Calu3 (cell line): ENCODE measurements around the gene SLC1A2. TPM values are rescaled to one million over a fixed set of nuclear protein-coding genes. Genes with fewer than 3 reads are reported as not detected.

Experiments used
- BruUV-seq: library from RNA; stranded (reverse); fragments of 400-500 nt; replicated peaks from 2 replicates; lab custom pipeline; 2021; lab: Mats Ljungman, UMichigan
- CTCF ChIA-PET: fragments of 300-600 bp; sonication (Branson Sonifier 250); formaldehyde crosslinking; loops from one replicate; lab custom pipeline; 2022; ENCODE audit warnings: antibody characterized with exemption; lab: Charles Lee
- DNase-seq: peaks from one replicate; pipeline ENCODE4 v3.0.0; 2022
- H3K27ac Mint-ChIP-seq: one replicate; pipeline ENCODE4 v1.8.0; 2022; ENCODE audit warnings: mixed read lengths; ENCODE audit not compliant: unreplicated experiment
- H3K27me3 Mint-ChIP-seq: one replicate; pipeline ENCODE4 v1.8.0; 2022; ENCODE audit warnings: mixed read lengths; ENCODE audit not compliant: unreplicated experiment
- H3K36me3 Mint-ChIP-seq: one replicate; pipeline ENCODE4 v1.8.0; 2022; ENCODE audit warnings: mild to moderate bottlenecking, moderate library complexity, mixed read lengths; ENCODE audit not compliant: insufficient read depth, unreplicated experiment
- H3K4me1 Mint-ChIP-seq: one replicate; pipeline ENCODE4 v1.8.0; 2022; ENCODE audit warnings: mild to moderate bottlenecking, low read depth, mixed read lengths; ENCODE audit not compliant: unreplicated experiment
- H3K4me3 Mint-ChIP-seq: one replicate; pipeline ENCODE4 v1.8.0; 2022; ENCODE audit warnings: mild to moderate bottlenecking, low read depth, moderate library complexity, mixed read lengths; ENCODE audit not compliant: unreplicated experiment
- H3K9me3 Mint-ChIP-seq: one replicate; pipeline ENCODE4 v1.8.0; 2022; ENCODE audit warnings: low read depth, mixed read lengths; ENCODE audit not compliant: unreplicated experiment
- intact Hi-C: fragments of 100-400 bp; cut with micrococcal nuclease; formaldehyde crosslinking; loops from one replicate; pipeline ENCODE4 v1.10.0; 2022; ENCODE audit not compliant: unreplicated experiment
- total RNA-seq: library from RNA; stranded (reverse); gene quantifications from 2 replicates; pipeline ENCODE4 v1.2.3, GENCODE V29; 2022
- TF ChIP-seq, protein P1 (sequence below): fragments of 200-600 bp; IDR thresholded peaks from one replicate; pipeline ENCODE4 v1.8.0; 2022; ENCODE audit warnings: antibody characterized with exemption; ENCODE audit not compliant: unreplicated experiment

The SLC1A2 gene
- total RNA-seq, 1 experiment from 2014 or later: 0.40 TPM

DNA sequence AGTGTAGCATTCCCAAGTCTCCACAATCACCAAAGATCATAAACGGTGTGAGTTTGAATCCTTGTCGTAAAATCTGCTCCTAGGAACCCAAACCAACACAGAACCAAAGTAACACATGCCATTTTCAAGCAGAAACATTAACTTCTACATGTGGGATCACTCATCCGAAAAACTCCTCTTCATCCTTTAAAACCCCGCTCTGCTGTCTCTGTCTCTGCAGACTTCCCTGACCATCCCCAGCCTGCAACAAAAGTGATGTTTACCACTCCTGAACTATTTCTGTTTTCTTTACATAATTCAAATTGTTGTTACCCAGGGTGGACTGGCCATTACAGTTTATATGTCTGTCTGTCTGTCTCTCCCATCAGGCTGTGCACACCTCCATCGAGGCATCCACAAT is 54.0 kb downstream of the SLC1A2 start:
- H3K36me3 Mint-ChIP-seq: no peaks in the 10 kb centered on the region
- peaks cover 16% of the 10 kb centered on the region for H3K4me1 Mint-ChIP-seq
- no peaks in the 10 kb centered on the region for H3K27me3 Mint-ChIP-seq
- no peak overlapping the region for H3K27ac Mint-ChIP-seq
- no TSS peak for BruUV-seq
- no peak overlapping the region for H3K4me3 Mint-ChIP-seq
- DNase-seq: no peak
- CTCF ChIA-PET: no interaction called here
- peaks cover 3% of the 10 kb centered on the region for H3K9me3 Mint-ChIP-seq
- intact Hi-C loops: no loop called here
- TF ChIP-seq, protein P1, sequence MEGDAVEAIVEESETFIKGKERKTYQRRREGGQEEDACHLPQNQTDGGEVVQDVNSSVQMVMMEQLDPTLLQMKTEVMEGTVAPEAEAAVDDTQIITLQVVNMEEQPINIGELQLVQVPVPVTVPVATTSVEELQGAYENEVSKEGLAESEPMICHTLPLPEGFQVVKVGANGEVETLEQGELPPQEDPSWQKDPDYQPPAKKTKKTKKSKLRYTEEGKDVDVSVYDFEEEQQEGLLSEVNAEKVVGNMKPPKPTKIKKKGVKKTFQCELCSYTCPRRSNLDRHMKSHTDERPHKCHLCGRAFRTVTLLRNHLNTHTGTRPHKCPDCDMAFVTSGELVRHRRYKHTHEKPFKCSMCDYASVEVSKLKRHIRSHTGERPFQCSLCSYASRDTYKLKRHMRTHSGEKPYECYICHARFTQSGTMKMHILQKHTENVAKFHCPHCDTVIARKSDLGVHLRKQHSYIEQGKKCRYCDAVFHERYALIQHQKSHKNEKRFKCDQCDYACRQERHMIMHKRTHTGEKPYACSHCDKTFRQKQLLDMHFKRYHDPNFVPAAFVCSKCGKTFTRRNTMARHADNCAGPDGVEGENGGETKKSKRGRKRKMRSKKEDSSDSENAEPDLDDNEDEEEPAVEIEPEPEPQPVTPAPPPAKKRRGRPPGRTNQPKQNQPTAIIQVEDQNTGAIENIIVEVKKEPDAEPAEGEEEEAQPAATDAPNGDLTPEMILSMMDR: no peak

DNA sequence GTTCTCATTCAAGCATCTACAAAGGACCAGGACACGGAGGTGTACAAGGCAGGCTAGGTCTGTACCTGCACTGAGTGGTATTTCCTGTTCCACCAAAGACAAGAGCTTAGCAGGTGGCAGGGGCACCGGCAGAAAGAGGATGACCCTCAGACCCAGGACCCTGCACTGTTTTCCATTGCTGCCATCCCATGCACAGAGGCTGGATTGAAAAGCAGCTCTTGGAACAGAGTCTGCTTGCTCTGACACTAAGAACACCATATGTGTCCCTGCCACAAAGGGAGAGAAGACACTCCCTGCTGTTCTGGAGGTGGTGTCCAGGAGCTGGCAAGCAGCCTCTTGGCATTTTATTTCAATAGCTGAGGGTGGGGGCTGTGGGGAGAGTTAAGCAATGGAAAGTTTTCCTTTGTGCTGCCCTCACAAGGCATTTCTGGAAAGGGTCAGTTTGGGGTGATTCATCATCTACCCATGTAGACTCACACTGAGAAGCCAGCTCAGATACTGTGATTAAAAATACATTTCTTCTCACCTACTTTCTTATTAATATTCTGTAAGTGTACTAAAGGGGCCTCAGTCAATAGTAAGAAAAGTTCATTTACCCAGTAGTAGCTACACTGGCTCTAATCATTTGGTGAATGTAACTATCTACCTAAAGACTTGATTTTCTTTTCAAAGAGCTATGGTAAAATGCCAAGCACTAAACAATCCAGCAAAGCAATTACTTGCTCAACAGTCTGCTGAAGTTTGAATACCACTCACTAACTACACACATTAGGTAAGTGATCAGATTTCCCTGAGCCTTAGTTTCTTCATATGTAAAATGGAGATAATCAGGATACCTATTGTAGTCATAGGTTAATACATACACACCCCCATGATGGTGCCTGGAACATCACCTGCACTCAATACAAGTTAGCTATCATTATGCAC is 55.2 kb downstream of the SLC1A2 start:
- CTCF ChIA-PET: interaction anchor here (0.6 to 1.9 kb wide), 8 partner anchors 9 to 1809 kb away, joined by 3 to 6 read pairs (median 3); no protein-coding TSS in a partner anchor
- no peak overlapping the region for H3K4me3 Mint-ChIP-seq
- TF ChIP-seq, protein P1: no peak
- H3K27ac Mint-ChIP-seq: no peak overlapping the region
- H3K27me3 Mint-ChIP-seq: no peaks in the 10 kb centered on the region
- H3K4me1 Mint-ChIP-seq: peaks cover 16% of the 10 kb centered on the region
- no peaks in the 10 kb centered on the region for H3K36me3 Mint-ChIP-seq
- DNase-seq: peak; percentile 59
- intact Hi-C loops: no loop called here
- no TSS peak for BruUV-seq
- H3K9me3 Mint-ChIP-seq: peaks cover 3% of the 10 kb centered on the region

DNA sequence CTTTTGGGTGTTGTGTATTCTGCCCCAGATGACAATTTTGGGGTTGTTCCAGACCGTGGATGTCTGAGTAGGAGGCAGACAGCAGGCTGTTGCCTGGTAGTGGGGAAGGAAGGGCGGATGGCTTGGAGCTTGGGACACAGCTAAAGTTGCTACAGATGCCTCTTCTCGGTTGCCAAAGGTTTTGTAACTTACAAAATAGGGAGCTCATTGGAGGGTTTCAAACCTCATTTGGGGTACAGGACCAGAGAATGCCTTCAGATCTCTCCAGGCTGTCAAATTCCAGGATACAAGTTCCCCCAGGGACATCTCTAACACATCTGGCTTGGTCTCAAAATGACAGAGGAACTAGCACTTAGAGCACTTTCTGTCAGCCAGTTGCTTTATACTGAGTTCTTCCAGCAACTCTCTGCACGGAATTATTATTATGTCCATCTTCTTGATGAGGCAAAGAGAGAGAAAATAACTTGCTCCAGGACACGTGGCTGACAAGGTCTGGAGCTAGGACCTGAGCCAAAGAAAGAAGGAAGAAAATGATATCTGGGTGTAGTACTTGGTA is 56.0 kb downstream of the SLC1A2 start:
- no TSS peak for BruUV-seq
- H3K4me1 Mint-ChIP-seq: peaks cover 16% of the 10 kb centered on the region
- intact Hi-C loops: no loop called here
- no peaks in the 10 kb centered on the region for H3K36me3 Mint-ChIP-seq
- H3K27me3 Mint-ChIP-seq: no peaks in the 10 kb centered on the region
- DNase-seq: no peak
- H3K9me3 Mint-ChIP-seq: peaks cover 3% of the 10 kb centered on the region
- no peak overlapping the region for H3K27ac Mint-ChIP-seq
- H3K4me3 Mint-ChIP-seq: no peak overlapping the region
- CTCF ChIA-PET: interaction anchor here (0.6 to 1.9 kb wide), 4 partner anchors 24 to 1810 kb away, joined by 3 to 4 read pairs (median 4); no protein-coding TSS in a partner anchor
- TF ChIP-seq, protein P1: no peak

DNA sequence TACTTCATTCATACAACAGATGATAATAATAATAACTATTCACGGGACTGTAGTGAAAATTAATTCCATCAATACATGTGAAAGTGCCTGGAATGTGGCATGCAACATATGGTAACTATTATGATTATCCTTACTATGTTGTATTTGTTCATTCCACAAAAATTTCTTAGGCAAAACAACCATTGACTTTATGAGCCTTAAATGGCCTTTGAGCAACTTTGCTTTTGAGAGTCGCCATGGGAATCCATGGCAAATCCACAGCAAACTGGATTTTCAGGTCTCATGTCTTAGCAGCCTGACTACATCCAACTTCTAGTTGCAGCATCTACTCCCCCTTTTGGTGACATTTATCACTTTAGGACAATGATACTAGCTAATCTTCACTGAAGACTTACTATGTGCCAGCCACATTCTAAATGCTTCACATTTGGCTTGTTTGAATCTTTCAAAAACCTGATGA is 56.8 kb downstream of the SLC1A2 start:
- H3K4me3 Mint-ChIP-seq: no peak overlapping the region
- CTCF ChIA-PET: interaction anchor here (0.6 to 1.9 kb wide), 2 partner anchors 69 to 350 kb away, joined by 3 to 4 read pairs; no protein-coding TSS in a partner anchor

More for the DNA sequence above, 56.8 kb downstream of the SLC1A2 start:
- H3K27me3 Mint-ChIP-seq: no peaks in the 10 kb centered on the region
- H3K27ac Mint-ChIP-seq: no peak overlapping the region
- DNase-seq: no peak
- BruUV-seq: no TSS peak
- H3K36me3 Mint-ChIP-seq: no peaks in the 10 kb centered on the region
- H3K9me3 Mint-ChIP-seq: peaks cover 3% of the 10 kb centered on the region
- TF ChIP-seq, protein P1: no peak
- peaks cover 16% of the 10 kb centered on the region for H3K4me1 Mint-ChIP-seq
- intact Hi-C loops: no loop called here
